NT2/D1 (cell line): ENCODE measurements around the gene KCNG4.

ENCODE experiments used
- SUZ12 ChIP-seq: IDR thresholded peaks from 2 replicates; pipeline ENCODE4 v1.6.1; 2011; ENCODE audit not compliant: insufficient read length, insufficient read depth; ENCODE audit errors: extremely low read depth
- ZNF274 ChIP-seq: IDR thresholded peaks from 2 replicates; pipeline ENCODE4 v1.6.1; 2011; ENCODE audit warnings: mild to moderate bottlenecking, low read depth, low read length

- no peak for TF ChIP-seq ZNF274
- no peak for TF ChIP-seq SUZ12
Measured at GRCh38 chr16:84174396-84174795, 65.4 kb downstream of the KCNG4 start.
